A673 (cell line): ENCODE data around the gene LMF1. TPM values are rescaled to one million over a fixed set of nuclear protein-coding genes. Genes with fewer than 3 reads are reported as not detected.

ENCODE experiments used
- BruUV-seq: library from RNA; stranded (reverse); fragments of 400-500 nt; replicated peaks from 2 replicates; lab custom pipeline; 2021; lab: Mats Ljungman, UMichigan
- CTCF ChIA-PET: fragments of 300-600 bp; sonication (Branson Sonifier 250); formaldehyde crosslinking; loops from one replicate; lab custom pipeline; 2022; ENCODE audit warnings: antibody characterized with exemption; lab: Charles Lee
- POLR2A ChIA-PET: fragments of 300-600 bp; sonication (Branson Sonifier 250); formaldehyde crosslinking; loops from one replicate; lab custom pipeline; 2022; ENCODE audit warnings: antibody characterized with exemption; ENCODE audit not compliant: low non-redundant PET; lab: Charles Lee
- DNase-seq: peaks from one replicate; pipeline ENCODE4 v3.0.0-alpha.2; 2015; ENCODE audit warnings: low spot score
- H3K27ac ChIP-seq: fragments of 200-600 bp; sonication (generic); 2 replicates; pipeline ENCODE4 v1.5.1; 2016; ENCODE audit warnings: mixed run types, low read depth, mild to moderate bottlenecking, mixed read lengths, antibody characterized with exemption, low read length; ENCODE audit not compliant: poor library complexity, severe bottlenecking
- H3K27me3 ChIP-seq: fragments of 200-600 bp; sonication (generic); replicated peaks from 2 replicates; pipeline ENCODE4 v1.6.1; 2017; ENCODE audit warnings: mixed run types, low read depth, mild to moderate bottlenecking, mixed read lengths, antibody characterized with exemption, low read length; ENCODE audit not compliant: insufficient read depth, poor library complexity
- H3K36me3 ChIP-seq: fragments of 200-600 bp; sonication (generic); 2 replicates; pipeline ENCODE4 v1.6.1; 2016; ENCODE audit warnings: mixed run types, mild to moderate bottlenecking, mixed read lengths, antibody characterized with exemption, low read length; ENCODE audit not compliant: insufficient read depth, poor library complexity, severe bottlenecking
- H3K4me1 ChIP-seq: fragments of 200-600 bp; sonication (generic); 2 replicates; pipeline ENCODE4 v1.6.1; 2017; ENCODE audit warnings: mixed run types, mild to moderate bottlenecking, mixed read lengths, antibody characterized with exemption, low read length; ENCODE audit not compliant: insufficient read depth, poor library complexity, severe bottlenecking
- H3K4me3 ChIP-seq: fragments of 200-600 bp; sonication (generic); 2 replicates; pipeline ENCODE4 v1.5.1; 2016; ENCODE audit warnings: low read depth, mixed run types, mild to moderate bottlenecking, mixed read lengths, low read length; ENCODE audit not compliant: poor library complexity, severe bottlenecking
- H3K9me3 ChIP-seq: fragments of 200-600 bp; sonication (generic); 2 replicates; pipeline ENCODE4 v1.6.1; 2016; ENCODE audit warnings: mixed run types, low read depth, mild to moderate bottlenecking, mixed read lengths, antibody characterized with exemption, low read length; ENCODE audit not compliant: poor library complexity, severe bottlenecking
- EZH2 ChIP-seq: fragments of 200-600 bp; sonication (generic); IDR thresholded peaks from 2 replicates; pipeline ENCODE4 v1.6.1; 2017; ENCODE audit warnings: borderline replicate concordance, low read depth, mild to moderate bottlenecking, mixed read lengths, antibody characterized with exemption, low read length; ENCODE audit not compliant: poor library complexity, severe bottlenecking
- intact Hi-C: fragments of 100-400 bp; cut with micrococcal nuclease; formaldehyde crosslinking; loops from one replicate; pipeline ENCODE4 v1.10.0; 2022; ENCODE audit not compliant: unreplicated experiment
- total RNA-seq: library from RNA; stranded (reverse); gene quantifications from 2 replicates; pipeline ENCODE4 v1.2.3, GENCODE V29; 2021
- TF ChIP-seq, protein P1 (sequence below): fragments of 300-800, 200-600 bp; sonication (generic); conservative IDR thresholded peaks from 2 replicates; pipeline ENCODE4 v1.5.1; 2017; ENCODE audit warnings: low read depth, mild to moderate bottlenecking, antibody characterized with exemption, low read length, moderate library complexity, mixed read lengths

Gene LMF1
- total RNA-seq, 1 experiment from 2014 or later = 21.0 TPM

DNA sequence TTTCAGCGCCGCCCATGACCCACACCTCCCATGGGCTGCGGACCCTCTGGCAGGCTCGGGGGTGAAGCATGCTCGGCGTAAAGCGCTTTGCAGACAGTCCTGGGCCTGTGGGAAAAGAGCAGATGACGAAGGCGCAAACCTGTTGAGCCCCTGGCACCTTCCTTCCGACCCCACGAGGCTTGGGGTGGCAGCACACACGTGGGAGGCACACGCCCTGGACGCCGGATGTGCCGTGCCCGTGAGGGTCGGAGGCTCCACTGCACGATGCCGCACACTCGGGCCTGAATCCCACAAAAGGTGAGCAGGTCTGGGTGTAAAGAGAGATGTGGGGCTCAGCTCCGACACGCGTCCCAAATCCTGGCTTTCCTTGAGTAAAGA, 71.1 kb downstream of the LMF1 start:
- no peaks in the 10 kb centered on the region for H3K36me3 ChIP-seq
- H3K4me1 ChIP-seq = no peaks in the 10 kb centered on the region
- no peak overlapping the region for H3K4me3 ChIP-seq
- POLR2A ChIA-PET = no interaction called here
- H3K9me3 ChIP-seq = no peaks in the 10 kb centered on the region
- no peak overlapping the region for H3K27ac ChIP-seq
- CTCF ChIA-PET = no interaction called here
- intact Hi-C loops = no loop called here
- BruUV-seq = no TSS peak
- DNase-seq = no peak
- TF ChIP-seq, protein P1, sequence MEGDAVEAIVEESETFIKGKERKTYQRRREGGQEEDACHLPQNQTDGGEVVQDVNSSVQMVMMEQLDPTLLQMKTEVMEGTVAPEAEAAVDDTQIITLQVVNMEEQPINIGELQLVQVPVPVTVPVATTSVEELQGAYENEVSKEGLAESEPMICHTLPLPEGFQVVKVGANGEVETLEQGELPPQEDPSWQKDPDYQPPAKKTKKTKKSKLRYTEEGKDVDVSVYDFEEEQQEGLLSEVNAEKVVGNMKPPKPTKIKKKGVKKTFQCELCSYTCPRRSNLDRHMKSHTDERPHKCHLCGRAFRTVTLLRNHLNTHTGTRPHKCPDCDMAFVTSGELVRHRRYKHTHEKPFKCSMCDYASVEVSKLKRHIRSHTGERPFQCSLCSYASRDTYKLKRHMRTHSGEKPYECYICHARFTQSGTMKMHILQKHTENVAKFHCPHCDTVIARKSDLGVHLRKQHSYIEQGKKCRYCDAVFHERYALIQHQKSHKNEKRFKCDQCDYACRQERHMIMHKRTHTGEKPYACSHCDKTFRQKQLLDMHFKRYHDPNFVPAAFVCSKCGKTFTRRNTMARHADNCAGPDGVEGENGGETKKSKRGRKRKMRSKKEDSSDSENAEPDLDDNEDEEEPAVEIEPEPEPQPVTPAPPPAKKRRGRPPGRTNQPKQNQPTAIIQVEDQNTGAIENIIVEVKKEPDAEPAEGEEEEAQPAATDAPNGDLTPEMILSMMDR = no peak
- no peak for TF ChIP-seq EZH2
- no peaks in the 10 kb centered on the region for H3K27me3 ChIP-seq

- DNase-seq = no peak
- intact Hi-C loops = no loop called here
- CTCF ChIA-PET = no interaction called here
Measured at GRCh38 chr16:898761-899682, 71.8 kb downstream of the LMF1 start.

GRCh38 chr16:898216-898615, 72.6 kb downstream of the LMF1 start:
- H3K4me1 ChIP-seq = no peaks in the 10 kb centered on the region
- TF ChIP-seq EZH2 = no peak
- TF ChIP-seq, protein P1 = no peak
- ChIA-PET POLR2A (no interaction called here), CTCF (no interaction called here)
- H3K4me3 ChIP-seq = no peak overlapping the region
- no peak overlapping the region for H3K27ac ChIP-seq
- H3K27me3 ChIP-seq = no peaks in the 10 kb centered on the region
- no peak for DNase-seq
- no TSS peak for BruUV-seq
- intact Hi-C loops = no loop called here
- H3K36me3 ChIP-seq = no peaks in the 10 kb centered on the region
- no peaks in the 10 kb centered on the region for H3K9me3 ChIP-seq

More at GRCh38 chr16:898761-899682, 71.8 kb downstream of the LMF1 start:
- no peaks in the 10 kb centered on the region for H3K27me3 ChIP-seq
- POLR2A ChIA-PET = no interaction called here
- BruUV-seq = no TSS peak
- no peaks in the 10 kb centered on the region for H3K36me3 ChIP-seq
- no peaks in the 10 kb centered on the region for H3K4me1 ChIP-seq
- H3K9me3 ChIP-seq = no peaks in the 10 kb centered on the region
- TF ChIP-seq, protein P1 = no peak
- no peak for TF ChIP-seq EZH2
- no peak overlapping the region for H3K4me3 ChIP-seq
- H3K27ac ChIP-seq = no peak overlapping the region
